HepG2 (cell line): ENCODE measurements around the gene MBOAT7. TPM values are rescaled to one million over a fixed set of nuclear protein-coding genes. Genes with fewer than 3 reads are reported as not detected.
A peak's percentile ranks its signal among the peaks of the same experiment; 100 is the strongest.

Experiments used
- GTF3A ChIP-seq: sonication (generic); formaldehyde crosslinking; conservative IDR thresholded peaks from 2 replicates; pipeline ENCODE4 v1.4.0; 2020; ENCODE audit warnings: mild to moderate bottlenecking, missing genetic modification reagents
- MED8 ChIP-seq: sonication (generic); formaldehyde crosslinking; IDR thresholded peaks from 2 replicates; pipeline ENCODE4 v1.8.1; 2023; ENCODE audit warnings: mild to moderate bottlenecking, missing genetic modification reagents; ENCODE audit not compliant: insufficient replicate concordance
- MIER2 ChIP-seq: IDR thresholded peaks from 2 replicates; pipeline ENCODE4 v1.6.1; 2016; ENCODE audit warnings: missing biosample characterization, missing genetic modification reagents
- MTA3 ChIP-seq: sonication (generic); formaldehyde crosslinking; IDR thresholded peaks from 2 replicates; pipeline ENCODE4 v1.4.0; 2020; ENCODE audit warnings: missing genetic modification reagents
- NFKB2 ChIP-seq: sonication (generic); formaldehyde crosslinking; IDR thresholded peaks from 2 replicates; pipeline ENCODE4 v1.4.0; 2020; ENCODE audit warnings: missing genetic modification reagents, borderline replicate concordance
- NR2F6 ChIP-seq, 2 experiments: IDR thresholded peaks; 2 replicates each; pipeline ENCODE4 v1.6.1; 2016; ENCODE audit warnings: antibody characterized with exemption in 1 of 2, mild to moderate bottlenecking in 1 of 2
- PCBP2 ChIP-seq: fragments of 200-400 bp; formaldehyde crosslinking; optimal IDR thresholded peaks from 2 replicates; pipeline ENCODE3; 2018; ENCODE audit warnings: low read length, low read depth; ENCODE audit not compliant: poor library complexity, severe bottlenecking
- SAFB2 ChIP-seq: sonication (generic); formaldehyde crosslinking; IDR thresholded peaks from 2 replicates; pipeline ENCODE4 v1.5.1; 2020; ENCODE audit warnings: missing genetic modification reagents, low read depth, mild to moderate bottlenecking, borderline replicate concordance
- ZNF260 ChIP-seq: sonication (generic); formaldehyde crosslinking; IDR thresholded peaks from 2 replicates; pipeline ENCODE4 v1.4.0; 2020; ENCODE audit warnings: missing genetic modification reagents, low read depth, mild to moderate bottlenecking, borderline replicate concordance
- ZNF496 ChIP-seq: sonication (generic); formaldehyde crosslinking; IDR thresholded peaks from 2 replicates; pipeline ENCODE4 v1.8.1; 2023; ENCODE audit warnings: mild to moderate bottlenecking, moderate library complexity, missing genetic modification reagents; ENCODE audit not compliant: insufficient replicate concordance
- polyA plus RNA-seq, 8 experiments: library from polyadenylated mRNA; depleted of rRNA in 3 of 8; stranded (reverse) in 7 of 8; unstranded in 1 of 8; fragments of >200 nt; fragmentation: Illumina TruSeq in 4 of 8; extraction: Trizol in 4 of 8; gene quantifications; 2 replicates each; pipeline versions ENCODE4 v1.2.1 to v1.2.3, GENCODE V29; 2011 to 2016; ENCODE audit warnings: low read depth in 4 of 8, missing spikeins in 1 of 8, mixed read lengths in 1 of 8; ENCODE audit not compliant: insufficient read depth in 1 of 8
- total RNA-seq, 5 experiments: library from RNA; depleted of rRNA; stranded (reverse); fragments of >200 nt; fragmentation: Illumina TruSeq; extraction: Trizol; gene quantifications; 2 replicates each; pipeline ENCODE4 v1.2.3, GENCODE V29; 2016; ENCODE audit warnings: low read depth in 1 of 5
- TF ChIP-seq, protein P1 (sequence below): sonication (generic); formaldehyde crosslinking; IDR thresholded peaks from 2 replicates; pipeline ENCODE4 v1.5.1; 2020; ENCODE audit warnings: missing genetic modification reagents, mild to moderate bottlenecking, borderline replicate concordance
- TF ChIP-seq, protein P2 (sequence below): sonication (generic); formaldehyde crosslinking; IDR thresholded peaks from 2 replicates; pipeline ENCODE4 v1.5.1; 2020; ENCODE audit warnings: missing genetic modification reagents, mild to moderate bottlenecking, borderline replicate concordance
- TF ChIP-seq, protein P3 (sequence below): sonication (generic); formaldehyde crosslinking; IDR thresholded peaks from 2 replicates; pipeline ENCODE4 v1.5.0; 2020; ENCODE audit warnings: missing genetic modification reagents, mild to moderate bottlenecking, borderline replicate concordance
- TF ChIP-seq, protein P4 (sequence below): sonication (generic); formaldehyde crosslinking; IDR thresholded peaks from 2 replicates; pipeline ENCODE4 v1.8.0; 2022; ENCODE audit warnings: mild to moderate bottlenecking, missing genetic modification reagents, borderline replicate concordance
- TF ChIP-seq, protein P5 (sequence below): sonication (generic); formaldehyde crosslinking; IDR thresholded peaks from 2 replicates; pipeline ENCODE4 v1.4.0; 2020; ENCODE audit warnings: missing genetic modification reagents
- TF ChIP-seq, protein P6 (sequence below): sonication (generic); formaldehyde crosslinking; IDR thresholded peaks from 2 replicates; pipeline ENCODE4 v1.4.0; 2020; ENCODE audit warnings: low read depth, mild to moderate bottlenecking, missing genetic modification reagents

The MBOAT7 gene
- total and polyA plus RNA-seq, 2 of the 13 experiments (the other 11 are each of a cell fraction or from before 2014, with no cell fraction given) = 22.2 to 25.5 TPM

DNA sequence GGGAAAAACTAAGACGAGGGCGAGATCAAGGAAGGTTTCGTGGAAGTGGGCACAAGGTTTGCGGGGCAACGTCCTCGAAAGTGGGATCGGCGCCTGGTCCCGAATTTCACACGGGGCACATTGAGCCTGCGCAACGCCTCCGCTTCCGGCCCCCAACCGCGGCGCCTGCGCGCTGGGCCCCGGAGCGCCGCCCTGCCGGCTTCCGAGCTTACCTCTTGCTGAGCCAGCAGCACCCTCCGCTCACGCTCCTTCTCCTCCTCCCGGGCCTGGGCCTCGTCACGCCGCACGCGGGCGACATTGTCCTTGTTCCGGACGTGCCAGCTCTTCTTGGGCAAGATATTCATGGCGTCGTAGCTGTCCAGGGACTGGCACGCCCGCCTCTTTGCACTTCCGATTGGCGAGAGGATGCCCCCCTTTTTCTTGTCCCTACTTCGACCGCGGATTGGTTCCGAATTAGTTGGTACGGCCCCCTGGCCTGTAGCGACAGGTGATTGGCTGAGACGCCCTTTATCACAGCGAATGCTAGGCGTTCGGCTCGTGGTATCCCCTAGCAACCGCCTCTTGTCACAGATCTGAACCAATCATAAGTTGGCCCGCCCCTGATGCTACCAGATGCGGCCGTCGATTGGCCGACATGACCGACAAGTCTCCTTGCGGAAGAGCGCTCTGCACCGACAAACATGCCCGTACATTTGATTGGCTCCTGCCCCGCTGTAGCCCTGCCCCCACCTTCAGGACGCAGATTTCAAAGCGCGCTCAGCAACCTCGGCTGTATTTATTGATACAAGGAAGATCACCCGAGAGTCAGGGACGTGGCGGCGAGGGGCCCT, 29.8 kb downstream of the MBOAT7 start, which contains the start of gene LENG1 (continued):
- TF ChIP-seq, protein P1, sequence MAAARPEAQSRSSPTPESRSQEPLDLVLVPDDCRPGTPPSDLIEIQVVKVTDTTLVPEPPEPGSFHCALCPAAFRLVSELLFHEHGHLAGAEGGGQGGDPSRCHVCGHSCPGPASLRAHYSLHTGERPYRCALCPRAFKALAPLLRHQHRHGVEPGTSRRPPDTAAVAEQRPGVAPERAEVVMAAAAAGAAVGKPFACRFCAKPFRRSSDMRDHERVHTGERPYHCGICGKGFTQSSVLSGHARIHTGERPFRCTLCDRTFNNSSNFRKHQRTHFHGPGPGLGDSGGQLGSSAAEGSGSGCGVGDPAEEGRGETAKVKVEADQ (CRISPR knock-in tag) = no peak
- TF ChIP-seq, protein P2, sequence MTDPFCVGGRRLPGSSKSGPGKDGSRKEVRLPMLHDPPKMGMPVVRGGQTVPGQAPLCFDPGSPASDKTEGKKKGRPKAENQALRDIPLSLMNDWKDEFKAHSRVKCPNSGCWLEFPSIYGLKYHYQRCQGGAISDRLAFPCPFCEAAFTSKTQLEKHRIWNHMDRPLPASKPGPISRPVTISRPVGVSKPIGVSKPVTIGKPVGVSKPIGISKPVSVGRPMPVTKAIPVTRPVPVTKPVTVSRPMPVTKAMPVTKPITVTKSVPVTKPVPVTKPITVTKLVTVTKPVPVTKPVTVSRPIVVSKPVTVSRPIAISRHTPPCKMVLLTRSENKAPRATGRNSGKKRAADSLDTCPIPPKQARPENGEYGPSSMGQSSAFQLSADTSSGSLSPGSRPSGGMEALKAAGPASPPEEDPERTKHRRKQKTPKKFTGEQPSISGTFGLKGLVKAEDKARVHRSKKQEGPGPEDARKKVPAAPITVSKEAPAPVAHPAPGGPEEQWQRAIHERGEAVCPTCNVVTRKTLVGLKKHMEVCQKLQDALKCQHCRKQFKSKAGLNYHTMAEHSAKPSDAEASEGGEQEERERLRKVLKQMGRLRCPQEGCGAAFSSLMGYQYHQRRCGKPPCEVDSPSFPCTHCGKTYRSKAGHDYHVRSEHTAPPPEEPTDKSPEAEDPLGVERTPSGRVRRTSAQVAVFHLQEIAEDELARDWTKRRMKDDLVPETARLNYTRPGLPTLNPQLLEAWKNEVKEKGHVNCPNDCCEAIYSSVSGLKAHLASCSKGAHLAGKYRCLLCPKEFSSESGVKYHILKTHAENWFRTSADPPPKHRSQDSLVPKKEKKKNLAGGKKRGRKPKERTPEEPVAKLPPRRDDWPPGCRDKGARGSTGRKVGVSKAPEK (CRISPR knock-in tag) = no peak
- TF ChIP-seq, protein P3, sequence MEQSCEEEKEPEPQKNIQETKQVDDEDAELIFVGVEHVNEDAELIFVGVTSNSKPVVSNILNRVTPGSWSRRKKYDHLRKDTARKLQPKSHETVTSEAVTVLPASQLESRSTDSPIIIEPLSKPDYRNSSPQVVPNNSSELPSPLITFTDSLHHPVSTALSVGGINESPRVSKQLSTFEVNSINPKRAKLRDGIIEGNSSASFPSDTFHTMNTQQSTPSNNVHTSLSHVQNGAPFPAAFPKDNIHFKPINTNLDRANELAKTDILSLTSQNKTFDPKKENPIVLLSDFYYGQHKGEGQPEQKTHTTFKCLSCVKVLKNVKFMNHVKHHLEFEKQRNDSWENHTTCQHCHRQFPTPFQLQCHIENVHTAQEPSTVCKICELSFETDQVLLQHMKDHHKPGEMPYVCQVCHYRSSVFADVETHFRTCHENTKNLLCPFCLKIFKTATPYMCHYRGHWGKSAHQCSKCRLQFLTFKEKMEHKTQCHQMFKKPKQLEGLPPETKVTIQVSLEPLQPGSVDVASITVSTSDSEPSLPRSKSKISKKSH (CRISPR knock-in tag) = no peak
- no peak for TF ChIP-seq PCBP2
- TF ChIP-seq, protein P4, sequence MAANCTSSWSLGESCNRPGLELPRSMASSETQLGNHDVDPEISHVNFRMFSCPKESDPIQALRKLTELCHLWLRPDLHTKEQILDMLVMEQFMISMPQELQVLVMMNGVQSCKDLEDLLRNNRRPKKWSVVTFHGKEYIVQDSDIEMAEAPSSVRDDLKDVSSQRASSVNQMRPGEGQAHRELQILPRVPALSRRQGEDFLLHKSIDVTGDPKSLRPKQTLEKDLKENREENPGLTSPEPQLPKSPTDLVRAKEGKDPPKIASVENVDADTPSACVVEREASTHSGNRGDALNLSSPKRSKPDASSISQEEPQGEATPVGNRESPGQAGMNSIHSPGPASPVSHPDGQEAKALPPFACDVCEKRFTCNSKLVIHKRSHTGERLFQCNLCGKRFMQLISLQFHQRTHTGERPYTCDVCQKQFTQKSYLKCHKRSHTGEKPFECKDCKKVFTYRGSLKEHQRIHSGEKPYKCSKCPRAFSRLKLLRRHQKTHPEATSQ (CRISPR knock-in tag) = 0 out of 2 replicates have a peak, but pooled peaks have one; percentile 26
- no peak for TF ChIP-seq ZNF260 (CRISPR knock-in tag)
- TF ChIP-seq, protein P5, sequence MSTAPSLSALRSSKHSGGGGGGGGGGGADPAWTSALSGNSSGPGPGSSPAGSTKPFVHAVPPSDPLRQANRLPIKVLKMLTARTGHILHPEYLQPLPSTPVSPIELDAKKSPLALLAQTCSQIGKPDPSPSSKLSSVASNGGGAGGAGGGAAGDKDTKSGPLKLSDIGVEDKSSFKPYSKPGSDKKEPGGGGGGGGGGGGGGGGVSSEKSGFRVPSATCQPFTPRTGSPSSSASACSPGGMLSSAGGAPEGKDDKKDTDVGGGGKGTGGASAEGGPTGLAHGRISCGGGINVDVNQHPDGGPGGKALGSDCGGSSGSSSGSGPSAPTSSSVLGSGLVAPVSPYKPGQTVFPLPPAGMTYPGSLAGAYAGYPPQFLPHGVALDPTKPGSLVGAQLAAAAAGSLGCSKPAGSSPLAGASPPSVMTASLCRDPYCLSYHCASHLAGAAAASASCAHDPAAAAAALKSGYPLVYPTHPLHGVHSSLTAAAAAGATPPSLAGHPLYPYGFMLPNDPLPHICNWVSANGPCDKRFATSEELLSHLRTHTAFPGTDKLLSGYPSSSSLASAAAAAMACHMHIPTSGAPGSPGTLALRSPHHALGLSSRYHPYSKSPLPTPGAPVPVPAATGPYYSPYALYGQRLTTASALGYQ (CRISPR knock-in tag) = no peak
- no peak for TF ChIP-seq MTA3 (CRISPR knock-in tag)
- no peak for TF ChIP-seq MED8
- no peak for TF ChIP-seq ZNF496
- TF ChIP-seq NFKB2 (CRISPR knock-in tag) = 0 out of 2 replicates have a peak, but pooled peaks have one; percentile 17
- no peak for TF ChIP-seq GTF3A
- no peak for TF ChIP-seq SAFB2 (CRISPR knock-in tag)
- no peak for TF ChIP-seq NR2F6 (IDR thresholded peaks at IDR 0.05)
- no peak for TF ChIP-seq NR2F6 (CRISPR knock-in tag; IDR thresholded peaks at IDR 0.05)
- TF ChIP-seq, protein P6, sequence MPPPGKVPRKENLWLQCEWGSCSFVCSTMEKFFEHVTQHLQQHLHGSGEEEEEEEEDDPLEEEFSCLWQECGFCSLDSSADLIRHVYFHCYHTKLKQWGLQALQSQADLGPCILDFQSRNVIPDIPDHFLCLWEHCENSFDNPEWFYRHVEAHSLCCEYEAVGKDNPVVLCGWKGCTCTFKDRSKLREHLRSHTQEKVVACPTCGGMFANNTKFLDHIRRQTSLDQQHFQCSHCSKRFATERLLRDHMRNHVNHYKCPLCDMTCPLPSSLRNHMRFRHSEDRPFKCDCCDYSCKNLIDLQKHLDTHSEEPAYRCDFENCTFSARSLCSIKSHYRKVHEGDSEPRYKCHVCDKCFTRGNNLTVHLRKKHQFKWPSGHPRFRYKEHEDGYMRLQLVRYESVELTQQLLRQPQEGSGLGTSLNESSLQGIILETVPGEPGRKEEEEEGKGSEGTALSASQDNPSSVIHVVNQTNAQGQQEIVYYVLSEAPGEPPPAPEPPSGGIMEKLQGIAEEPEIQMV (CRISPR knock-in tag) = peak; percentile 68; the same call in 1 of the 2 replicates
- TF ChIP-seq MIER2 = no peak
